ENCODE results near the gene PALMD. TPM values are rescaled to one million over a fixed set of nuclear protein-coding genes. Genes with fewer than 3 reads are reported as not detected.

Gene PALMD
- total RNA-seq, 1 donor from 2014 or later = not detected

GRCh38 chr1:99726407-99726806 lies 80.5 kb downstream of the PALMD start:
- Mint-ChIP-seq H3K27ac (no peak overlapping the region), H3K36me3 (no peaks in the 10 kb centered on the region), H3K4me3 (no peak overlapping the region), H3K9me3 (no peaks in the 10 kb centered on the region), H3K4me1 (peaks cover 19% of the 10 kb centered on the region), H3K27me3 (ENCODE audit: insufficient read depth, low read depth) (no peaks in the 10 kb centered on the region)
- no peak for DNase-seq (ENCODE audit: low spot score)
- Histone ChIP-seq H4K20me1 (ENCODE audit: low read depth) (no peaks in the 10 kb centered on the region), H3K79me2 (ENCODE audit: low read depth) (no peaks in the 10 kb centered on the region), H3K27me3 (no peaks in the 10 kb centered on the region), H3K4me1 (peaks cover 15% of the 10 kb centered on the region), H3K4me2 (no peak overlapping the region), H2AFZ (replicated peaks) (no peak overlapping the region), H3F3A (ENCODE audit: low read depth) (no peaks in the 10 kb centered on the region), H3K36me3 (no peaks in the 10 kb centered on the region), H3K4me3 (no peak overlapping the region), H3K9me3 (ENCODE audit: low read depth) (no peaks in the 10 kb centered on the region), H3K27ac (no peak overlapping the region), H3K9ac (no peak overlapping the region)
- no peak for TF ChIP-seq CTCF (IDR thresholded peaks at IDR 0.05)
- TF ChIP-seq EZH2phosphoT487 (IDR thresholded peaks at IDR 0.05) = no peak
- no peak for TF ChIP-seq EZH2 (IDR thresholded peaks at IDR 0.05)

GRCh38 chr1:99726818-99727217 lies 80.9 kb downstream of the PALMD start:
- peaks cover 15% of the 10 kb centered on the region for H3K4me1 ChIP-seq
- no peak for TF ChIP-seq EZH2 (IDR thresholded peaks at IDR 0.05)
- no peak for TF ChIP-seq CTCF (IDR thresholded peaks at IDR 0.05)
- no peak for TF ChIP-seq EZH2phosphoT487 (IDR thresholded peaks at IDR 0.05)
- no peak overlapping the region for H3K9ac ChIP-seq
- DNase-seq (ENCODE audit: low spot score) = no peak
- no peak overlapping the region for H3K4me3 ChIP-seq
- H3K79me2 ChIP-seq (ENCODE audit: low read depth) = no peaks in the 10 kb centered on the region
- H3K27ac ChIP-seq = no peak overlapping the region
- H3K27me3 Mint-ChIP-seq (ENCODE audit: insufficient read depth, low read depth) = no peaks in the 10 kb centered on the region
- peaks cover 19% of the 10 kb centered on the region for H3K4me1 Mint-ChIP-seq
- H3K9me3 Mint-ChIP-seq = no peaks in the 10 kb centered on the region
- H3K4me3 Mint-ChIP-seq = no peak overlapping the region
- H4K20me1 ChIP-seq (ENCODE audit: low read depth) = no peaks in the 10 kb centered on the region
- H3K36me3 Mint-ChIP-seq = no peaks in the 10 kb centered on the region
- no peak overlapping the region for H2AFZ ChIP-seq (replicated peaks)
- no peaks in the 10 kb centered on the region for H3F3A ChIP-seq (ENCODE audit: low read depth)
- no peak overlapping the region for H3K4me2 ChIP-seq
- no peaks in the 10 kb centered on the region for H3K36me3 ChIP-seq
- no peak overlapping the region for H3K27ac Mint-ChIP-seq
- H3K27me3 ChIP-seq = no peaks in the 10 kb centered on the region
- no peaks in the 10 kb centered on the region for H3K9me3 ChIP-seq (ENCODE audit: low read depth)

GRCh38 chr1:99727575-99728185 lies 81.8 kb downstream of the PALMD start:
- H3K36me3 Mint-ChIP-seq = no peaks in the 10 kb centered on the region
- no peak overlapping the region for H3K4me3 Mint-ChIP-seq
- H3K27ac Mint-ChIP-seq = no peak overlapping the region
- peak; percentile 57 for DNase-seq (ENCODE audit: low spot score)
- H2AFZ ChIP-seq (replicated peaks) = no peak overlapping the region
- H3K79me2 ChIP-seq (ENCODE audit: low read depth) = no peaks in the 10 kb centered on the region
- no peaks in the 10 kb centered on the region for H3F3A ChIP-seq (ENCODE audit: low read depth)
- peaks cover 19% of the 10 kb centered on the region for H3K4me1 Mint-ChIP-seq
- H3K9me3 Mint-ChIP-seq = no peaks in the 10 kb centered on the region
- no peaks in the 10 kb centered on the region for H3K9me3 ChIP-seq (ENCODE audit: low read depth)
- no peaks in the 10 kb centered on the region for H3K27me3 Mint-ChIP-seq (ENCODE audit: insufficient read depth, low read depth)
- H3K9ac ChIP-seq = no peak overlapping the region
- H3K36me3 ChIP-seq = no peaks in the 10 kb centered on the region
- no peak overlapping the region for H3K27ac ChIP-seq
- no peaks in the 10 kb centered on the region for H4K20me1 ChIP-seq (ENCODE audit: low read depth)
- TF ChIP-seq EZH2phosphoT487 (IDR thresholded peaks at IDR 0.05) (no peak), CTCF (IDR thresholded peaks at IDR 0.05) (no peak), EZH2 (IDR thresholded peaks at IDR 0.05) (no peak)
- H3K4me3 ChIP-seq = no peak overlapping the region
- H3K27me3 ChIP-seq = no peaks in the 10 kb centered on the region
- peaks cover 15% of the 10 kb centered on the region for H3K4me1 ChIP-seq
- H3K4me2 ChIP-seq = no peak overlapping the region

All from neural progenitor cell (in vitro differentiated cells).